Measurements from ENCODE around the gene RHBDF1. TPM values are rescaled to one million over a fixed set of nuclear protein-coding genes. Genes with fewer than 3 reads are reported as not detected.

Gene RHBDF1
- total and polyA plus RNA-seq, 2 of the 13 experiments (the other 11 are each of a cell fraction or from before 2014, with no cell fraction given): 5.4 to 26.9 TPM

- TF ChIP-seq ZBTB2 (CRISPR knock-in tag; IDR thresholded peaks at IDR 0.05; ENCODE audit: low read depth) (0 out of 2 replicates have a peak, but pooled peaks have one; percentile 17), KLF11 (CRISPR knock-in tag; IDR thresholded peaks at IDR 0.05) (no peak), ZNF552 (CRISPR knock-in tag; IDR thresholded peaks at IDR 0.05; ENCODE audit: borderline replicate concordance) (no peak), IRF1 (CRISPR knock-in tag; IDR thresholded peaks at IDR 0.05; ENCODE audit: low read depth) (no peak), ZEB1 (IDR thresholded peaks at IDR 0.05; ENCODE audit: insufficient replicate concordance, low read depth) (no peak), STAT6 (CRISPR knock-in tag; IDR thresholded peaks at IDR 0.05; ENCODE audit: borderline replicate concordance) (no peak), ZNF572 (CRISPR knock-in tag; IDR thresholded peaks at IDR 0.05) (no peak), CBX5 (CRISPR knock-in tag; IDR thresholded peaks at IDR 0.05; ENCODE audit: borderline replicate concordance) (no peak), KMT2B (CRISPR knock-in tag; IDR thresholded peaks at IDR 0.05) (no peak), HMGA1 (CRISPR knock-in tag; conservative IDR thresholded peaks at IDR 0.05) (no peak), KIAA2018 (CRISPR knock-in tag; IDR thresholded peaks at IDR 0.05; ENCODE audit: borderline replicate concordance) (no peak), TP53 (CRISPR knock-in tag; conservative IDR thresholded peaks at IDR 0.05) (no peak), PAX8 (CRISPR knock-in tag; IDR thresholded peaks at IDR 0.05; ENCODE audit: borderline replicate concordance) (no peak), ZNF337 (CRISPR knock-in tag; IDR thresholded peaks at IDR 0.05; ENCODE audit: borderline replicate concordance, low read depth) (no peak)
Observed at GRCh38 chr16:72561-73548, at the start of gene RHBDF1 (continued).

Data from HepG2 (cell line).